ENCODE data around the gene RASSF1. TPM values are rescaled to one million over a fixed set of nuclear protein-coding genes. Genes with fewer than 3 reads are reported as not detected.

The RASSF1 gene
- total RNA-seq, 1 experiment from 2014 or later = 17.4 TPM

- DNase-seq (ENCODE audit: low read depth, low spot score) = no peak
- Histone ChIP-seq H3K36me3 (ENCODE audit: control insufficient read depth, insufficient read depth, low read length) (no peaks in the 10 kb centered on the region), H3K9me3 (ENCODE audit: control insufficient read depth, insufficient read depth, low read depth, low read length) (no peaks in the 10 kb centered on the region), H3K27ac (ENCODE audit: low read length) (no peak overlapping the region), H3K4me3 (ENCODE audit: low read depth in 2 of 2, low read length in 2 of 2) (no peak overlapping the region), H3K27me3 (ENCODE audit: control insufficient read depth, insufficient read depth, low read length) (no peaks in the 10 kb centered on the region), H3K4me1 (ENCODE audit: control insufficient read depth, insufficient read depth, low read length) (no peaks in the 10 kb centered on the region)
- intact Hi-C loops (cut with micrococcal nuclease; ENCODE audit: unreplicated experiment) (no loop called here), in situ Hi-C loops (cut with HindIII; ENCODE audit: low pct_unique_long_range_greater_than_20kb, low sequenced_read_pairs) (no loop called here)
- CTCF ChIA-PET = no interaction called here
- ATAC-seq = no peak
- BruUV-seq (replicated peaks) = no TSS peak
- POLR2A ChIA-PET = no interaction called here
- TF ChIP-seq REST (IDR thresholded peaks at IDR 0.05; ENCODE audit: insufficient read depth in 1 of 2, low read depth in 2 of 2, low read length in 1 of 2) (no peak), CTCF (IDR thresholded peaks at IDR 0.05) (no peak), TCF7L2 (IDR thresholded peaks at IDR 0.05; ENCODE audit: low read depth, low read length) (no peak), POLR2AphosphoS5 (IDR thresholded peaks at IDR 0.05; ENCODE audit: low read depth, low read length) (no peak), SIN3A (IDR thresholded peaks at IDR 0.05; ENCODE audit: borderline replicate concordance, insufficient read depth, low read depth, low read length) (no peak)
Measured at GRCh38 chr3:50380405-50381085, 39.9 kb upstream of the RASSF1 start.

DNA sequence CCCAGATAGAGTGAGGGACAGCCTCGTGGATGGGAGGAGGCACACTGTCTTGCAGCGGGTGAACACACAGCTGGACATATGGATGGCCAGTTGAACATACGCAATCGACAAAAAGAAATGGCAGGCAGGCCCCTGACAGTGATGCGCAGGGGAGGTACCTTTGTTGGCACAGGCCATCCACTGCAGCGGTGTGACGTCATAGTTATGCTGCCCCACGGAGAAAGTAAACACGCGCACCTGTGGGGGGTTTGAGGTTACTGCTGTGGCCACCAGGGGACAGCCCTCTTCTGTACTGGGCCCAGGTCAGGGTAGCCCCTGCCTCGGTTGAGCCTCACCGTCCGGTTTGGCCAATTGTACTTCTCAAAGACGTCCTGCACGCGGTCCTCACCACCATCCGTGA is 38.1 kb upstream of the RASSF1 start:
- CTCF ChIA-PET = no interaction called here

More for the DNA sequence above, 38.1 kb upstream of the RASSF1 start:
- DNase-seq (ENCODE audit: low read depth, low spot score) (no peak), ATAC-seq (no peak)
- TF ChIP-seq POLR2AphosphoS5 (IDR thresholded peaks at IDR 0.05; ENCODE audit: low read depth, low read length) (no peak), SIN3A (IDR thresholded peaks at IDR 0.05; ENCODE audit: borderline replicate concordance, insufficient read depth, low read depth, low read length) (no peak), REST (IDR thresholded peaks at IDR 0.05; ENCODE audit: insufficient read depth in 1 of 2, low read depth in 2 of 2, low read length in 1 of 2) (no peak), TCF7L2 (IDR thresholded peaks at IDR 0.05; ENCODE audit: low read depth, low read length) (no peak), CTCF (IDR thresholded peaks at IDR 0.05) (no peak)
- Histone ChIP-seq H3K9me3 (ENCODE audit: control insufficient read depth, insufficient read depth, low read depth, low read length) (no peaks in the 10 kb centered on the region), H3K27me3 (ENCODE audit: control insufficient read depth, insufficient read depth, low read length) (no peaks in the 10 kb centered on the region), H3K36me3 (ENCODE audit: control insufficient read depth, insufficient read depth, low read length) (no peaks in the 10 kb centered on the region), H3K27ac (ENCODE audit: low read length) (no peak overlapping the region), H3K4me1 (ENCODE audit: control insufficient read depth, insufficient read depth, low read length) (no peaks in the 10 kb centered on the region), H3K4me3 (ENCODE audit: low read depth in 2 of 2, low read length in 2 of 2) (no peak overlapping the region)
- intact Hi-C loops (cut with micrococcal nuclease; ENCODE audit: unreplicated experiment) (loop anchor here (10.0 kb wide), 1 partner anchor 166 kb away; no protein-coding TSS in a partner anchor), in situ Hi-C loops (cut with HindIII; ENCODE audit: low pct_unique_long_range_greater_than_20kb, low sequenced_read_pairs) (no loop called here)
- no TSS peak for BruUV-seq (replicated peaks)
- POLR2A ChIA-PET = no interaction called here

All from Panc1 (cell line).